Retina (tissue), 1 donor: ENCODE results near the gene CACNA1H.
"Not testable (repeated sequence)": the region's sequence is repeated elsewhere in the genome, so short reads cannot be mapped to it uniquely, and the experiment has no call there.

Experiments used
- DNase-seq: peaks from one replicate; pipeline ENCODE4 v3.0.0-alpha.2; 2016

The CACNA1H gene

DNA sequence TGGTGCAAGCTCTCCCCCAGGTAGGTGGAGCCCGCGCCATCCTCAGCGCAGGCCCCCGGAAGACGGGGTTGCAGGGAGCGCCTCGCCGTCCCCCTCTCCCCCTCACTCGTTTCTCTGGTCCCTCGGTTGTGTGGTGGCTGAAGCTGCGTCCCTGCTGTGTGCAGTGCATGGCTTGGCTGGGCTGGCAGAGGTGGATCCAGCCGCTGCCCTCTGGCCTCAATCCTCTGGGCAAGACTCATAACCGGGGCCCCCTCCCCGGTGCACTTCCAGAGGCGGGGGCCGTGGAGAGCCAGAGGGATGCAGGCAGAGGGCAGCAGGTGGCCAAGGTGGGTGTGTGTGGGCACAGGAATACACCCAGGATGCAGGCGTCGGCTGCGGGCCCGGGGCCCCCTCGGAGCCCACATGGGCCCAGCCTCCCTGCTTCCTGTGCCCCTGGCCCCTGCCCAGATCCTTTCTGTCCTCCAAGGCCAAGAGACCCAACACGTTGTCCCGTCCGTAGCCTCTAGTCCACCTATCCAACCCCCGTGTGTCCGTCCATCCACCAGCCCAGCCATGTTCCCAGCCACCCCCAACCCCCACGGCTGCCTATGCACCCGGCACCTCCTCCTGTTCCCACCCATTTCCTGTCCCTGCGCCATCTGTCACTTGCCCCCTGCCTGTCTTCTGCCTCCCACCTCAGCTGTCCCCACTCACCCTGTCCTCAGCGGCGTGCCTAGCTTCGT, 62.8 kb downstream of the CACNA1H start:
- DNase-seq = no peak

DNA sequence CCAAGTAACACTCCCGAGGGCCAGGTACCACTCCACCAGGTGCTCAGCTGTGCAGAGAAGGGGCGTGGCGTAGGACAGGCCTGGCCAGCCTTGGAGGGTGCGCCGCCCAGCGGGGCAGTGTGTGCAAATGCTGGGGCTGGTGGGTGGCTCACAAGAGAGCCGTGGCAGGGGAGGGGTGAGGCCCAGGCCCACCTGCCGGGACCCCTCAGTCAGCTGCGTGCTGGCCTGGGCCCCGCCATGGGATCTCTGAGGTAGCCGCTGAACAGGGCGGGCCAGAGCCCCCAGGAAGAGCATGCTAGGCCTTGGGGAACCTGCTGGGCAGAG, 63.4 kb downstream of the CACNA1H start:
- no peak for DNase-seq

DNA sequence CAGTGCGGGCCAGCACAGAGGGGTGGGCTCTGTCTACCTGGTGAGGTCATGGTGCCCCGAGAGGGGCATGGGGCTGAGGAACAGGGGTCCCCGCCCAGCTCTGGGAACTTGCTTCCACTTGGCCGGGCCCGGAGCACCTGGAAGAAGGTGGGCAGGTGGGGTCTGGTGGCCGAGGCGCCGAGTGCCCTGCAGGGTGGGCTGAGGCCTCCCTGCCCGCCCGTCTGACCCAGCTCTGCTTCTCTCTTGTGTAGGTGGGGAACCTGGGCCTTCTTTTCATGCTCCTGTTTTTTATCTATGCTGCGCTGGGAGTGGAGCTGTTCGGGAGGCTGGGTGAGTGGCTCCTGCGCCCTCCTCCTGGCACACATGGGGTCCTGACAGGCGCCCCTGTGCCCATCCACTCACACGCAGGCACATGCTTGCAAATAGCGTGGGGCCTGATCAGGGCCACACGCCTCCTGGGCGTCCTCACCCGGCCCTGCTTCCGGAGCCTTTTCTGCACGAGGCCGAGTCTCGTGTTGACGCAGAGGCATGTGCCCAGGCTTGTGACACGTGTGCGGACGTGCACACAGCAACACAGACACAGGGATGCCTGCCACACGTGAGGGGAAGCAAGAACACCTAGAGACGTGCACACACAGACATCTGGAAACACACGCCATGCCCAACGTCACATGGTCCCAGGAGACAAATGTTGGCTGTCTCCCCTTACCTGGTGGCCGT, 63.9 kb downstream of the CACNA1H start:
- DNase-seq = no peak

DNA sequence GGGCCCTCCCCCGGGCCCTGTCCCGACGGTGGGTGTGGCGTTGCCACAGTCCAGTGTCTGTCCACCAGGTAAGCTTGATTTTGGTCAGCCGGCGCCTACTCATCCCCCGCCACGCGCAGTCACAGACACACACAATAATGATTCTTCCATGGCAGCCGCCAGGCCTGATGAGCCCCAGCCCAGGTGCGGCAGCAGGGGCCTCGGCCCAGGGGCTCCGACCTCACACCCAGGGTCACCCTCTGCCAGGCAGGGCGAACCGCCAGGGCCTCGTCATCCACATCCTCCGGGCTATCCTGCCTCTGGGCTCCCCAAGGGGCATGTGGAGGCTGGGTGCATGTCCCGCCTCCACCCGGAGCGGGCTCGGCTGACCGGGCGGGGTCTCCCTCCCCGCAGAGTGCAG, 64.6 kb downstream of the CACNA1H start:
- no peak for DNase-seq

DNA sequence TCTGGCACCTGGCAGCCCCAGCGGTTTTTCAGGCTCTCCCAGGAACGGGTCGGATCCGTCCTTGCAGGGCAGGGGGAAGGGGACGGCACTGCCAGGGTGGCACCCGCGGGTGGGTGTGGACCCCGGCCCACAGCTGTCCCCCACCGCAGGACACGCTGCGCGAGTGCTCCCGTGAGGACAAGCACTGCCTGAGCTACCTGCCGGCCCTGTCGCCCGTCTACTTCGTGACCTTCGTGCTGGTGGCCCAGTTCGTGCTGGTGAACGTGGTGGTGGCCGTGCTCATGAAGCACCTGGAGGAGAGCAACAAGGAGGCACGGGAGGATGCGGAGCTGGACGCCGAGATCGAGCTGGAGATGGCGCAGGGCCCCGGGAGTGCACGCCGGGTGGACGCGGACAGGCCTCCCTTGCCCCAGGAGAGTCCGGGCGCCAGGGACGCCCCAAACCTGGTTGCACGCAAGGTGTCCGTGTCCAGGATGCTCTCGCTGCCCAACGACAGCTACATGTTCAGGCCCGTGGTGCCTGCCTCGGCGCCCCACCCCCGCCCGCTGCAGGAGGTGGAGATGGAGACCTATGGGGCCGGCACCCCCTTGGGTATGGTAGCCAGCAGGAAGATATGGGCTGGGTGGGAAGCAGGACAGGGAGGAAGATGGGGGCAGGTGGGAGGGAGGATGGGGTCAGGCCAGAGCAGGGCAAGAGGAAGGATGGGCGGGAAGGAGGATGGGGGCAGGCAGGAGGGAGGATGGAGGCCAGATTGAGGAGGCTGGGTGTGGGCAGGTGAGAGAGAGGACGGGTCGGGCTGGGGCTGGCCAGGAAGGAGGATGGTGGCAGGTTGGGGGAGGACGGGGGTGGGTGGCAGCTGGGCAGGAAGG, 65.4 kb downstream of the CACNA1H start:
- DNase-seq = no peak

DNA sequence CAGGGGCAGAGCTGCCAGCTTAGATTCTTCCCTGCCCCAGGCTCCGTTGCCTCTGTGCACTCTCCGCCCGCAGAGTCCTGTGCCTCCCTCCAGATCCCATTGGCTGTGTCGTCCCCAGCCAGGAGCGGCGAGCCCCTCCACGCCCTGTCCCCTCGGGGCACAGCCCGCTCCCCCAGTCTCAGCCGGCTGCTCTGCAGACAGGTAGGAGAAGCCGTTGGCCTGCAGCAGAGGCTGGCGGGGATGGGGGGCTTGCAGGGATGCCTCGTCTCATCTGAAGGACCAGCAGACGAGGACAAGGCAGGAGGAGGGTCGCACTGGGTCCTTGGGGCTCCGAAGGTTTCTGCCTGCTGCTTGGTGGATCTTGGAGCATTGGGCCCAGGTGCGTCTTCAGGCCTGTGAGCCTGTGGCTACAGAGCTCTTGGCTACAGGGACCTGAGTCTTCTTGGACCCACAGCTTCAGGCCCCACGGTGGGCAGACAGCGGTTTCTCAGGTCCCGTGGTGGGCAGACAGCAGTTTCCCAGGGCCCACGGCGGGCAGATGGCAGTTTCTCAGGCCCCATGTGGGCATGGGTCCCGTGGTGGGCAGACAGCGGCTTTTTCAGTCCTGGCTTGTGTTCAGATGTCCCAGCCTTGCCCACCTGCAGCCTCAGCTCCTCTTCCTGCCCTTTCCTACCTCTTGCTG, 66.2 kb downstream of the CACNA1H start:
- DNase-seq = no peak

DNA sequence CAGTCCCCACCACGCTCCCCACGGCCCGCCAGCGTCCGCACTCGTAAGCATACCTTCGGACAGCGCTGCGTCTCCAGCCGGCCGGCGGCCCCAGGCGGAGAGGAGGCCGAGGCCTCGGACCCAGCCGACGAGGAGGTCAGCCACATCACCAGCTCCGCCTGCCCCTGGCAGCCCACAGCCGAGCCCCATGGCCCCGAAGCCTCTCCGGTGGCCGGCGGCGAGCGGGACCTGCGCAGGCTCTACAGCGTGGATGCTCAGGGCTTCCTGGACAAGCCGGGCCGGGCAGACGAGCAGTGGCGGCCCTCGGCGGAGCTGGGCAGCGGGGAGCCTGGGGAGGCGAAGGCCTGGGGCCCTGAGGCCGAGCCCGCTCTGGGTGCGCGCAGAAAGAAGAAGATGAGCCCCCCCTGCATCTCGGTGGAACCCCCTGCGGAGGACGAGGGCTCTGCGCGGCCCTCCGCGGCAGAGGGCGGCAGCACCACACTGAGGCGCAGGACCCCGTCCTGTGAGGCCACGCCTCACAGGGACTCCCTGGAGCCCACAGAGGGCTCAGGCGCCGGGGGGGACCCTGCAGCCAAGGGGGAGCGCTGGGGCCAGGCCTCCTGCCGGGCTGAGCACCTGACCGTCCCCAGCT, 67.3 kb downstream of the CACNA1H start:
- DNase-seq = no peak

DNA sequence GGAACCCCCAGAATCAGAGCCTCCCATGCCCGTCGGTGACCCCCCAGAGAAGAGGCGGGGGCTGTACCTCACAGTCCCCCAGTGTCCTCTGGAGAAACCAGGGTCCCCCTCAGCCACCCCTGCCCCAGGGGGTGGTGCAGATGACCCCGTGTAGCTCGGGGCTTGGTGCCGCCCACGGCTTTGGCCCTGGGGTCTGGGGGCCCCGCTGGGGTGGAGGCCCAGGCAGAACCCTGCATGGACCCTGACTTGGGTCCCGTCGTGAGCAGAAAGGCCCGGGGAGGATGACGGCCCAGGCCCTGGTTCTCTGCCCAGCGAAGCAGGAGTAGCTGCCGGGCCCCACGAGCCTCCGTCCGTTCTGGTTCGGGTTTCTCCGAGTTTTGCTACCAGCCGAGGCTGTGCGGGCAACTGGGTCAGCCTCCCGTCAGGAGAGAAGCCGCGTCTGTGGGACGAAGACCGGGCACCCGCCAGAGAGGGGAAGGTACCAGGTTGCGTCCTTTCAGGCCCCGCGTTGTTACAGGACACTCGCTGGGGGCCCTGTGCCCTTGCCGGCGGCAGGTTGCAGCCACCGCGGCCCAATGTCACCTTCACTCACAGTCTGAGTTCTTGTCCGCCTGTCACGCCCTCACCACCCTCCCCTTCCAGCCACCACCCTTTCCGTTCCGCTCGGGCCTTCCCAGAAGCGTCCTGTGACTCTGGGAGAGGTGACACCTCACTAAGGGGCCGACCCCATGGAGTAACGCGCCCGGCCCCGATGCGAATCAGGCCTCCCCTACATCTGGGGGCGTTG, 68.1 kb downstream of the CACNA1H start:
- DNase-seq = no peak

DNA sequence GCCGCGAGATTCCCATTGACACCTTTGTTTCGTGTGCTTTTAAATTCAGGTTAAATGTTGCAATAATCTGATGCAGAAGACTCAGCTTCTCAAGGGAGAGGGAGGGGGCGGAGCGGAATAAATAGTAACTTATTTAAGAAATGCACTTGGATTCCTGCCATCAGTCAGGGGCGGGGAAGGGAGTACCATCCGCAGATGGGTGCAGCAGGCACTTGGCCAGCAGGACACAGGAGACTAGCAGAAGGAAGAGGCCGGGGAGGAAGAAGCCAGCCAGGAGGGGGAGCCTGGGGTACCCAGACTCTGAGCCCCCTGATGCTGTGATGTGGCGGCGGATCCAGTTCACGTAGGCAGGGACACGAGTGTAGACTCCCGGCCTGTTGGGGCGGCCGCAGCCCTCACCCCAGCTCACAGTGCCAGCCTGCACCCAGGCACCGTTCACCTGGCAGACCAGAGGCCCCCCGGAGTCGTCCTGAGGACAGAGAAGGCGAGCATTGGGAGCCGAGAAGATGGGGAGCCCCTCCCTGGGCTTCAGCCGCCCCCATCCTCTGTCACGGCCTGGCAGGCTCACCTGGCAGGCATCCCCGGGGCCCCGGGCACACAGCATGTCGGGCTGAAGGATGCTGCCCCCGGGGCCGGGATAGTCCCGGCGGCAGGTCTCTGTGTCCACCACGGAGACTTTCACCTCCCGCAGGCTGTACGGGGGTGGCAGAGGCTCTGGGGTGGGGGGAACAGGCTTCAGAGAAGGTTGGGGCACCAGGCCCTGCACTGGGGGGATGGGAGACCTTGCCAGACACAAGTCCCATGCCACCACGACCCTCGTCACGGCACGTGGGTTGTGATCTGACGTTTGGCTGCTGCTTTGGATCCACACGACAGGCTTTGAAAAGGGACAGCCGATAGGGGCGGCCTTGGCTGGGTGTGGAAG, 69.0 kb downstream of the CACNA1H start:
- DNase-seq = no peak

DNA sequence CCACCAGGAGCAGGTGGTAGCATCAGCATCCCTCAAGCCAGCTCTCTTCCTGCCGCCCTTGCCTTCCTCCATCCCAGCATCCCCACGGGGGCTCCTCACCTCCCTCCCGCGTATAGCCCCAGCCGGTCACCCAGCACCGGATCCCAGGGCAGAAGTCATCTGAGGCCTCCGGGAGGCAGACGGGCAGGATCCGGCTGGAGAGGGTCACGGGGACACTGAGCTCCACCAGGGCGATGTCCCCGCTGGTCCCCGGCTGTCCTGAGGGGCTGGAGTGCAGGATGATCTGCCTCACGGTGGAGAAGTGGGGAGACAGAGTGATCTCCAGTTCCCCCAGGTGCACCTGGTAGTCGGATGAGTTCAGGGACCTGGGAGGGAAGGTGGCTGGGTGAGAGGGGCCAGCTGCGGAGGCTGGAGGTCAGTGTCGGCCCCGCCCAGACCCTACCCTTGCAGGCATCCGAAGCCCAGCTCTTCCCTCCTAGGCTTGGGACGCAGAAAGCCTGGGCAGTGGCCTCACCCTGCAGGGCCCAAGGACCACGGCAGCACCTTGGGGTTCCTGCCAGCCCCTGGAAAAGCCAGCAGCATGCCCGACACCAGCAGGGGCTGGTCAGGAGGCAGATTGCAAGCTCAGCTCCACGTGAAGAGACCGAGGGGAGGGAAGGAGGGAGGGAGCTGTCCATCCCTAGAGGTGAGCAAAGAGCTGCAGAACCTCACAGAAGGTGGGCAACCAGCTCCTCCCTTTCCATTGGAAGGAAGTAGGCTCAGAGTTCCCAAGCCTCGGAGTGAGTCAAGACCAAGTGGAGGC, 69.8 kb downstream of the CACNA1H start:
- DNase-seq = no peak

DNA sequence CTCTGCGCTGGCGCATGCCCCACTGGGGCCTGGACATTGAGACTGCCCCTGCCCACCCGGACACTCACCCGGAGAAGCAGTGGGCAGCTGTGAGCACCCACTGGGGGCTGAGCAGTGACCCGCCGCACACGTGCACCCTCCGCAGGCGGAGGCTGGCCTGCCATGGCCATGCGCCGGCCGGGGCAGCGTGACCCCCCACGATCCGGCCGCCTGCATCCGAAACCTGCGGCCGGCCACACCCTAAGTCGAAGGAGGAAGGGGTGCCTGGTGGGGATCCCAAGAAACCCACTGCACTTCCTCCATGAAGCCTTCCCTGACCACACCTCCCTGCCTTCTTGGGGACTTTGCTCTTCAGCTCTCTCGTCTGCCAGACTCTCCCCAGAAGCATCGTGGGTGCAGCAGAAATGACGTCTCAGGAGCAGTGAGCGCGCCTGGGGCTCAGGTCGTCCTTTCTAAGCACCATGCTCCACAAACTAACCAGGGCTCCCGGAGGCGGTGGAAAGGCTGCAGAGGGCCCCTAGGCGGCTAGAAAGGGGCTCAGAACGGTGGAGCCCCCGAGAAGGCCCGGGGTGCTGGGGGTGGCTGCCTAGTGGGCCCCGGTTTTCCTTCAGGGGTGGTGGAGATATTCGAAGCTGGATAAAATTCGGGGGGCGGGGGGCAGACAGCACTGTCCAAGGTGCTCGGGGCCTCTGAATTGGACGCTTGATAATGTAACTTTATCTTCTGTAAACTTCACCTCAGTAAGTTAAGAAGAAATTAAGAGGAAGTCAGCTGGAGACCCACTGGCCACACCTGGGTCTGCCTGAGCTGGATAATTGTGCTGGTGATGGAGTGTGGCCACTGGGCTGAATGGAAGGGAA, 70.7 kb downstream of the CACNA1H start:
- no peak for DNase-seq

DNA sequence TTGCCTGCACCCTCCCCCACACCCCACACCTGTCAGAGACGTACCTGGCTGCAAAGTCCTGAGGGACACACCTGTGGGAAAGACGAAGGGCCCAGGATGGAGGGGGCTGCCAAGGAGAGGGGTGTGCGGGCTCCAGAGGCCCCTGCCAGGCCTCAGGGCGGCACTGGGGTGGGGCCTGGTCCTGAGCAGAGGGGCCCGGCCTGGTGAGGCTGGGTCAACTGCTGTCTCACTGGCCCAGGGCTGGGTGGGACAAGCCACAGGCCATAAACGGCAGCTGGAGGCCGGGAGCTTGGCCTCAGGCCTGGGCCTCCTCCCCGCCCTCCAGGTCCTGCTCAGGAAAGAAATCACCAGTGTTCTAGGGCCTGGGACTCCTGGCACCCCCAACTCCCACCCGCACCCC, 71.7 kb downstream of the CACNA1H start:
- no peak for DNase-seq

DNA sequence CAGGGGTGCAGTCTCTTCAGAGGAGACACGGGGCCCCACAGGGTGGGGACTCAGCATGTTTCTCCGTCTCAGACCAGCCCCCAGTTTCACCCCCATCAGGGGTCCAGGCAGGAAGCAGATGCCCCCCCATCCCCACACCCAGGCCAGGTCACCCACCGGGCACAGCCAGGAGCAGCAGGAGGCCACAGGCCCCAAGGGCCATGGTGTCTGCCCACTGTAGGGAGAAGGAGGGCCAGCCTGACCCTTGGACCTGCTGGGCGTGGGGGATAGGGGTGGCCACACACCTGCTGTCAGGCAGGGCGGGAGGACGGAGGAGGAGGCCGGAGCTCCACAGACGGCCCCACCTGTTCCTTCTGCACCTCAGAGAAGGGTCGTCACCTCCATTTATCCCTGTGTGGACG, 72.1 kb downstream of the CACNA1H start, which contains the start of gene TPSG1:
Gene TPSG1 (minus strand): TSS at position 218 of the 401 bp plus-strand sequence. CDS start 16 bp downstream, at position 202.
- DNase-seq = no peak

DNA sequence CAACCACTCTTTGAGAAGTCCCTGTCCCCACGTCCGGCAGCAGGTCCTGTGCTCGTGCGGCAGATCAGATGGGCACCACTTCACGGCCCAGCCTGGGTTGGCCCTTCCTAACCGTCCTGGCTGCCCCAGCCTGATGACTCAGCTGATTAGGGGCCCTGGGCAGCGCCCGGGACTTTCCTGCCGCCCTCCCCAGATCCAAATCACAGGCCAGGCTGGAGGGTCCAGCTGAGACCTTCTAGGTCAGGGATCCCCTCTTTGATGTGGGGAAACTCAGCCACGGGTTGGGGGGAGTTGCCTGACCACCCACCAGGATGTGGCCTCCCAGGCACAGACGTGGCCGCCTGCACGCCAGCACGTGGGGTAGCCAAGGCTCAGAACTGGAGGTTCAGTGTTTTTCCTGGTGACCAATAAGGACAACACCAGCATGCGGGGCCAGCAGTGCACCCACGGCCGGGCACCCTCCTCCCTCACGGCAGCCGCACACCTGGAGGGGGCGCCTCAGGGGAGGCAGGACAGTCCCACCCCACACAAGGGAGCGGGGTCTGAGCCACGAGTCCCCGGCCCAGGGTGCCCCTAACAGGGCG, 72.9 kb downstream of the CACNA1H start:
- not testable (repeated sequence) for DNase-seq

DNA sequence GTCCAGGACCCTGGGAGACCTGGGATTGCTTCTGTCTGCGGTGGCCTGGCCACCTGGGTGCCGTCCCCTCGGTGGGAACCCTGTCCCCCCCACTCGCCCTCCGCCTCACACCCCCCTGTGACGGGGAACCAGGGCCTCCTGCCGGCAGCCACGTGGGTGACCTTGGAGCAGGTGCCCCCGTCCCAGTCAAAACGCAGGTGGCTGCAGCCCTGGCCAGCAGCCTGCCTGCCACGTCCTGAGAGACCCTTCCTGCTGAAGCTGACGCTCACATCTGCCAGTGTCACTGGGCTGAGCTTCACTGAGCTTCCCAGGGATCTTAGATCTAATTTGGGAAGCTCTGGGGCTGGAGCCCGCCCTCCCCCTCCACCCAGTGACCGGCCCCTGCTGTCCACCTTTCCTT, 73.8 kb downstream of the CACNA1H start:
- DNase-seq = not testable (repeated sequence)

DNA sequence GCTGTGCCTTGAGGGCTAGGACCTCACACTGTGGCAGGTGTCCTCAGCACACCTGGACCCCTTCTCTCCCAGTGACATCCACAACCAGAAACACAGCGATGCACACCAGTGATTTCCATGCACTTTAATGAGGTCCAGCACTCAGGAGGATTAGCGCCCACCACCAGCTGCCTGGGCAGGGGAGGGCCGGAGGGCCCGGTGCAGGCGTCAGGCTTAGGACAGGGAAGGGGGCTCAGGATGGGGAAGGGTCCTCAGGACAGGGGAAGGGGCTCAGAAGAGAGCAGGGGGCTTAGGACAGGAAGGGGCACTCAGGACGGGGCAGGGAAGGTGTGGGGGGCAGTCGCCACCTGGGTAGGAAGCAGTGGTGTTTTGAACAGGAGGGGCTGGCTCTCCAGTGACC, 75.3 kb downstream of the CACNA1H start:
- DNase-seq = not testable (repeated sequence)

DNA sequence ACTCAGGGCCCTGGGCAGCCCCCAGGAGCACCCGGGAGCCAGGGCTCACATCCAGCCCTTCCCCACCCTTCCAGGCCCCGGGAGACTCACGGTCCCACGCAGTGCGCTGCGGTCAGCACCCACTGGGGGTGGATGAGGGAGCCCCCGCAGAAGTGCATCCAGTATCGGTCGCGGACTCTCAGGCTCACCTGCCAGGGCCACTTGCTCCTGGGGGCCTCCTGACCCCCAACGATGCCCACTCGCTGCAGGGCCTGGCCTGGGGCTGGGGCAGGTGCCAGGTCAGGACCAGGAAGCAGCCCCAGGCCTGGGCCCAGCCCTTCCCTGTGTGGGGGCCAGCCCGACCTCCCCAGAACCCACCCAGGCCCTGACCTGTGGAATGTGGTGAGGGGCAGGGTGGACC, 76.6 kb downstream of the CACNA1H start:
- DNase-seq = not testable (repeated sequence)

DNA sequence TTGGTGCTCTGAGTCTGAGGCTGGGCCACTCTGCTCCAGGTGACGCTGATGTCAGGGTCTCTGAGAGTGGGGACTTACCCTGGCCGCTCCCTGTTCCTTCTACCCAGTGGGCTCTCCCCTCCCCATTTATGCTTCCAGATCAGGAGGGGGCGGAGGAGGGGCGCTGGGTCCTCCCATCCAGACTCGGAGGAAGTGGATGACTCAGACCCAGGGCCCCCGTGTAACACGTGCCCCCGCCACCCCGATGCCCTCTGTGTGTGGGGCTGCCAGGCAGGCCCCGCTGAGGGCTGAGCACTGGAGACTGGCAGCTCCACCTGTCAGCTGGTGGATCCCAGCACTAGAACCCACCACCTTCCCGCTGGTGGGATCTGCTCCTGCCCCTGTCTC, 77.2 kb downstream of the CACNA1H start, which contains the start of gene TPSB2:
Gene TPSB2 (minus strand): TSS at position 101 of the 387 bp plus-strand sequence. CDS start 233 bp downstream, outside the sequence.
- DNase-seq = not testable (repeated sequence)
